Myocyte (in vitro differentiated cells): ENCODE data around the gene KRT2. TPM values are rescaled to one million over a fixed set of nuclear protein-coding genes. Genes with fewer than 3 reads are reported as not detected.

Experiments used
- DNase-seq: peaks from one replicate; pipeline ENCODE4 v3.0.0-alpha.2; 2012; ENCODE audit warnings: low read depth
- polyA plus RNA-seq: library from polyadenylated mRNA; unstranded; fragments of >200 nt; gene quantifications from one replicate; pipeline ENCODE4 v1.2.1, GENCODE V29; 2012; ENCODE audit warnings: missing spikeins
- total RNA-seq: library from RNA; depleted of rRNA; stranded (reverse); fragments of >200 nt; gene quantifications from 2 replicates; pipeline ENCODE4 v1.2.3, GENCODE V29; 2014

KRT2 gene
- total RNA-seq: not detected in 2 replicates
- polyA plus RNA-seq: not detected

DNA sequence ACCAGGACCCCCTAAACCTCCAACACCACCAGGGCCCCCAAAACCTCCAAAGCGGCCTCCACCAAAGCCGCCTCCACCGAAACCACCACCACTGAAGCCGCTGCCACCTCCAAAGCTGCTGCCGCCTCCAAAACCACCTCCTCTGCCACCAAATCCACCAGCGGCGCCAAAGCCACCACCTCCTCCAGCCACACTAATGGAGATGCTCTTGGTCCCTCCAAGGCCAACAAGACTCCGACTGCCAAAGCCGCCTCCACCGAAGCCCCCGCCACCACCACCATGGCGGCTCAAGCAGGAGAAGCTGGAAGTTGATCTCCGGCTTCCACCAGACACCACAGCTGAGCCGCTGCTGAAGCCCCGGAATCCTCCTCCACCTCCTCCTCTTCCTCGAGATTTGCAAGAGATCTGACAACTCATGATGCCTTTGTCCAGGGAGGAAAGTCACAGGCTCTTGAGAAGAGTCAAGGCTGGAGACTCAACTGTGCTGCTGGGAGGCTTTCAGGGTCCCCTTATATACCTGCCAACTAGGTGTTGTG lies at the start of gene KRT2:
Gene KRT2, minus strand, starts transcription at position 486 of the 536 bp plus-strand sequence. Its CDS starts 69 bp downstream, at position 417.
- no peak for DNase-seq

GRCh38 chr12:52701281-52701680 lies 49.3 kb upstream of the KRT2 start:
- DNase-seq: no peak

DNA sequence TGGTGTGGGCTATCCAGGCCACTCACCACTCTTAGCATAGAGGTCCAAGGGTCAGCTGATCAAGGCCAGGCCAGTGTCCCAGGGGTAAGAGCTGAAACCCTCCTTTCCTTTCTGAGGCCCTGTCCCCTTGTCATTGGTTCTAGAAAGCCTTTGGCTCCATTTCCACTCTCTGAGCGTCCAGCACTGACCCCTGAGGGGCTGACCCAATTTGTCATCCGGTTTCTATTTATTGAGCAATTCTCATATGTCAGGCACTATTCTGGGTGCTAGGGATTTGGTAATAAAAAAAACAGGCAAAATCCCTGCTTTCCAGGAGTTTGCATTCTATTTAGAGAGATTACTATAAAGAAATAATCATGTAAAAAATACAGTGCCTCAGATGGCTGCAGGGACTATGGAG lies 47.9 kb upstream of the KRT2 start:
- DNase-seq: no peak

GRCh38 chr12:52699373-52699772 lies 47.4 kb upstream of the KRT2 start:
- DNase-seq: no peak

DNA sequence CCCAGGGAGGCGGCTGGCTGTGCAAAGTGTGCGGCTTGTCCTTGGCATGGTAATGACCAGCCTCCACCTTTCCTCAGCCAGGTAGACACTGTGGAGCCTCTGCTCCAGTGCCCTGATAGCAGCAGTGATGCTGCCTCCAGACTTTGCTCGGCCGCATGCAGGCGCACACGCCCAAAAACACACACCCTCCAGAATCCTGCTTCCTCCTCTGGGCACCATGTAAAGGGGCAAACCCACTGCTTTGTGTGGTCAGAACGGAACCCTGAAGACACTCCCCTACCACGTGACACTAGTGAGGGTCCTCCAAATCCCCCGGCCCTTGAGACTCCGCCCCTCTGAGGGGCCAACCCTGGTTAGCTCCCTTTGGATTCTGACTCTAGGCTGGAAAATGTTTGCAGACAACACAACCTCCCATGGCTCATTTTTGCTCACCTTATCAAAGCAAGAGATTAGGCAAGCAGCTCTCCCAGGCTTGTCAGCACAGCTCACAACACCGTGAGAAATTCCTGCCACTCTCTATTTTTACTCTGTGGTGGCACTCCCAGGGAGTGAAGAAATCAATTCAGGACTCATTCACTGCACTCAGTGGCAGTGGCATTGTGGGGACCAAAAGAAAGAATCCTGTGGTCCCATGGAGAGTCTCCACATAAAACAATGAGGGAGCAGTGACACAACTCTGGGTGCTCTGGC lies 46.8 kb upstream of the KRT2 start:
- DNase-seq: no peak

DNA sequence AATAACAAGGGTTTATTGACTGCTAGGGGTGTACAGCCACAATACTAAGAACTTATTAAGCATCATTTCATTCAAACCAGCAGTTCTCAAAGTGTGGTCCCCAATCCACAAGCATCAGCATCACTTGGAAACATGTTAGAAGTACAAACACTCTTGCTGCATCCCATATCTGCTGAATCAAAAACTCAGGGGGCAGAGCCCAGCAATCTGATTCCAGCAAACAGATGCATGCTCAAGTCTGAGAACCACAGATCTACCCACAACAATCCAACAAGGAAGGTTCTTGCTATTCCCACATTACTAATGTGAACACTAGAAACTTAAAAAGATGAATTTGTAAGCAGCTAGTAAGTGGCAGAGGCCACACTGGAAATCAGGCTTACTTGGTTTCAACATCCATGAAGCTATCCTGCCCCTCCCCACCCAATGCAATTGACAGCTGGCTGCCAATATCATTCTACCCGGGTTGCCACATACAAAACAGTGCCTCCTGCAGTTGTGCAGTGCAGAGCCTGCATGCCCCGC lies 45.1 kb upstream of the KRT2 start:
- no peak for DNase-seq

- no peak for DNase-seq
Observed at GRCh38 chr12:52696588-52696987, 44.6 kb upstream of the KRT2 start.

DNA sequence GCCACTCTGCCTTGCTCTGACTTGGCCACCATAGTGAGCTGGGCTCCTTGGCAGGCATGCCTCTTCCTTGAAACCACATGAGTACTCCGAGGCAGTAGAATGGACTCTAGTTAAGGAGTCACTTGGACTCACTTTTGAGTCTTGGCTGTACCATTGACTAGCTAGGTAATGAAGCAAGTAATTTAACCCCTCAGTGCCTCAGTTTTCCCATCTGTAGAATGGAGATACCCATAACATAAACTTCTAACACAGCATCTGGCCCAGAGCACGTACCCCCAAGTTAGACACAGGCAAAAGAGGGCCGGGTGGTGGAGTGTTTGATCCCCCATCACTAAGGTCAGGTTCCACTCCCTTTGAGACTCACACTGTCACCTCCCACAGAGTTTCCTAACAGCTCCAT lies 43.0 kb upstream of the KRT2 start:
- no peak for DNase-seq

DNA sequence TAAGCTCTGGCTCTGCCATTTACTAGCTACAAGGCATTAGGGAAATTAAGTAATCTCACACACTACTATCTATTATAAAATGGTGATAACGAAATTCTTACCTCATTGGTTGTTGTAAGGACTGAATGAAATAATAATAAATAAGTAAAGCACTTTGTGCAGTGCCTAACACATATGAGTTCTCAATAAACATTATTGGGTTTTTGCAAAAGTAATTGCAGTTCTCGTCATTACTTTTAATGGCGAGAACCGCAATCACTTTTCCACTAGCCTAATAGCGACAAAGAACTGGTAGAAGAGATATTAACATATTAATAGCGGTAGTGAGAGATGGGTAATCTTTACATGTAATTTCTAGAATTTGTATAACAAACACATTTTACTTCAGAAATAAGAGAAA lies 42.1 kb upstream of the KRT2 start:
- no peak for DNase-seq

- no peak for DNase-seq
Observed at GRCh38 chr12:52693261-52693660, 41.2 kb upstream of the KRT2 start.

DNA sequence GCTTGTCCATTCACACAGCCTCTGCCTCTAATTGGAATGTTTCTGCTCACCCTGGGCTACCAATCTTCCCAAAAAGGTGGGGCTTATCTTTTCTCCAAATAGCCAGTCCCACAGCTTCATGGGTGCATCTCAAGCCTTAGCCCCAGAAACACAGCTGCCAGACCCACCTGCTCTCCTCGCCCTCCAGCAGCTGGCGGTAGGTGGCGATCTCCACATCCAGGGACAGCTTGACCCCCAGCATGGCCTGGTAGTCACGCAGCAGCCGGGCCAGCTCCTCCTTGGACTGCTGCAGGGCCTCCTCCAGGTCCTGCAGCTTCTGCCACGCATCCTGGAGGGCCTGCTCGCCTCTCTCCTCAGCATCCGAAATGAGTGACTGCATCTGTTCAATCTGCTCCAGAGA lies 40.2 kb upstream of the KRT2 start:
- DNase-seq: no peak

GRCh38 chr12:52691841-52692150 lies 39.8 kb upstream of the KRT2 start:
- no peak for DNase-seq

DNA sequence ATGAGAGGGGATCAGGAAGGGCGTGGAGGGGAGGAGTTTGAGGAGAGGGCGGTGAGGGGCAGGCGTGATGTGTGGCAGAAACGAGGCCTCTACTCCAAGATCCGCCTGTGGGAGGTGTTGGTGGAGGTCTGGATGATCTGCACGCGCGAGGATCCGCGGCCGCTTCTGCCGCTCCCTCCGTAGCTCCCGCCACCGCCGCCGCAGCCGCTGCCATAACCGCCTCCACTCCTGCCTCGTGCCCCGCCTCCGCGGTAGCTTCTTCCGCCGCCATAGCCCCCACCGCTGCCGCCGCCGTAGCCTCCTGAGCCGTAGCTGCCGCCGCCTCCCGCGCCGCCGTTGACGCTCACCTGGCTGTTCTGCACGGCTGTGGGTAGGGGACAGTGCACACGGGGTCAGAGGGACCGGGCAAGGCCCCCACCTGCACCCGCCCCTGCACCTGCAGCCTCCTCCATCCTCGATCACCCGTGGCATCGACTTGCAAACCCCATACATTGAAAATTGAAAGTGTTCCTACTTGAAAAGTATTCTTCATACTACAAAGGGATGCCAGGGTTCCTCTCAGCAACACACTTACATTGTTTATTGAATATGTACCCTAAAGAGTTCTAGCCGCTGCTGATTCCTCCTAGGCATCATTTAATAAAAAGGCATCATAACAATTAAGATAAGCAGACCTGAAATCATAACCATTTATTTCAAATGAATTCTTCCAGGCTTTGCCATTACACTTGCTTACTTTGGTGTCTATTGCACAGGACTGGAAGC lies 39.2 kb upstream of the KRT2 start:
- DNase-seq: no peak

GRCh38 chr12:52690351-52691075 lies 38.5 kb upstream of the KRT2 start:
- no peak for DNase-seq

- no peak for DNase-seq
Observed at GRCh38 chr12:52689936-52690335, 37.9 kb upstream of the KRT2 start.

DNA sequence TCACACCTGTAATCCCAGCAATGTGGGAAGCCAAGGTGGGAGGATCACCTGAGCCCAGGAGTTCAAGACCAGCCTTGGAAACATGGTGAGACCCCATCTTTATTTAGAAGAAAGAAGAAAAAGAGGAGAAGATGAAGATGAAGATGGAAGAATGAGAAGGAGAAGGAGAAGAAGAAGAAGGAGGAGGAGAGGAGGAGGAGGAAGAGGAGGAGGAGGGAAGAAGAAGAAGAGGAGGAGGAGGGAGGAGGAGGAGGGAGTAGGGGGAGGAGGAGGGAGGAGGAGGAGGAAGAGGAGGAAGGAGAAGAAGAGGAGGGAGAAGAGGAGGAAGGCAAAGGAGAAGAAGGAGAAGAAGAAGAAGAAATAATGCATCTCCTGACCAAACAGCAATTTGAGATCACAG lies 37.2 kb upstream of the KRT2 start:
- no peak for DNase-seq

DNA sequence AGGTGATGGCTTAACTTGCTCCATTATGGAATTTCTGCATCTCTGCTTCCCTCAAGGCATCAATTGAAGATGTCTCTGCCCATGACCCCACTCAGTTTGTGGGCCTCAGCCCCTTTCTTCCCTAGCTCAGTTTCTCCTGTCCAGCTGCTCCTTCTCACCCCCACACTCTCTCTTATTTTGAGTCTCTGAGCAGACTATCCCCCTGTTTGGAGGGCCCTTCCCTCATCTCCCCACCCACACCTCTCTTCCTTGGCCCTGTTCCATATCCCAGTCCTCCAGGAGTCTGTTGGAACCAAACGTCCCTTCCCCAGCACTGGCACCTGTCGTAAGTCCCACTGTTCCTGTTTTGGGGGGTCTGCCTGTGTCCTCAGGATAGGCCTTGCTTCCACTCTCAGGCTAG lies 36.5 kb upstream of the KRT2 start:
- DNase-seq: no peak

- no peak for DNase-seq
Observed at GRCh38 chr12:52687497-52688385, 35.7 kb upstream of the KRT2 start.

DNA sequence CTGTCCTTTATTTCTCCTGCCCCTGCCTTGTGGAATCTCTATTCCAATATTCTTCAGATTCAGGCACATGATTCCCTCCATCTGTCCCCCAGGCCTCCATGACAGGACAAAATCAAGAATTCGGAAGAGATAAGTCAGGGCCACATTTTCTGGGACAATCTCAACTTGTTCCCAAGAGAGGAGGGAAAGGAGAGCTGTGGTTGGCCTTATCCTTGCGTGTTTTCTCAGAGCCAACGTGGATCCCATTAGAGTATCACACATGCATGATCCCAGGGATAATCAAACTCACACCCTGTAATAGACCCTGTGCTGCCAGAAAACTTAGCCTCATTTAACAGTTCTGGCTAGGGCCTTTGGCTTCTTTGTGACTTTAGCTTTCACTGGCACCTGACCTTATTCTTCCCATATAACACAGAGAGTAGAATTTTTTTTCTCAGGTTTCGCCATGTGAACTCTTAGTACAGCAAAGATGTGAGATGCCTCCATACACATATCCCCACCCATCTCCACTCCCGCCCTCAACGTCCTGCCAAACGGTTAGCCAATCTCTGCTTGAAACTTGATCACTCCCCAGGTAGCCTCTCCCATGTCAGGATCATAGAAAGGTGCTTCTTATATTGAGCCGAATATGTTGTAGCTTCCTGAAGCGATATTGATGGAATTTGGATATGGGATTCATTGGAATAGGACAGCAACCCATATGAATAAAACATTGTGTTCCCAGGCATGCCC lies 34.9 kb upstream of the KRT2 start:
- no peak for DNase-seq

DNA sequence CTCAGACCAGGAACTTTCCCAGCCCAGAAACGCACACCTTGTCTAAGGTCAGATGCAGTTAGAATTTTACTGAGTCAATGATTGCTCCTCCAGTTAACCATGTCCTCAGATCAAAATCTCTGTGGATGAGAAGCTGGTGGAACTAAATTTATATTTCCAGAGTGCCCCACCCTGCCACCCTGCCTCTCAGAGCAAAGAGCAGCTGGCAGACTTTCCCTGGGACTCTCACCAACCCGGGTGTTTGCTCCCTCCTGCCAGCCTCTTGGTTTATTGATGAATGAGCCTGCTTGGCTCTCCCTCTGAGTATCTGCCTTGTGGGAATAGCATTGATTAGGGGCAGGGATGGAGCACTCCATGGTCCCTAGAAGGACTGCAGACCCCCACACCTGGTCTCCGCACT lies 34.1 kb upstream of the KRT2 start:
- DNase-seq: no peak
